ENCODE results near the gene GPR52.

GRCh38 chr1:174428739-174429138 is 19.0 kb upstream of the GPR52 start:
- TF ChIP-seq CTCF (IDR thresholded peaks at IDR 0.05) (no peak), ELF4 (CRISPR knock-in tag; IDR thresholded peaks at IDR 0.05; ENCODE audit: low read depth) (no peak), ZNF425 (CRISPR knock-in tag; conservative IDR thresholded peaks at IDR 0.05) (no peak), ZBTB21 (CRISPR knock-in tag; IDR thresholded peaks at IDR 0.05; ENCODE audit: borderline replicate concordance) (no peak)
- TF ChIP-seq, protein P1, sequence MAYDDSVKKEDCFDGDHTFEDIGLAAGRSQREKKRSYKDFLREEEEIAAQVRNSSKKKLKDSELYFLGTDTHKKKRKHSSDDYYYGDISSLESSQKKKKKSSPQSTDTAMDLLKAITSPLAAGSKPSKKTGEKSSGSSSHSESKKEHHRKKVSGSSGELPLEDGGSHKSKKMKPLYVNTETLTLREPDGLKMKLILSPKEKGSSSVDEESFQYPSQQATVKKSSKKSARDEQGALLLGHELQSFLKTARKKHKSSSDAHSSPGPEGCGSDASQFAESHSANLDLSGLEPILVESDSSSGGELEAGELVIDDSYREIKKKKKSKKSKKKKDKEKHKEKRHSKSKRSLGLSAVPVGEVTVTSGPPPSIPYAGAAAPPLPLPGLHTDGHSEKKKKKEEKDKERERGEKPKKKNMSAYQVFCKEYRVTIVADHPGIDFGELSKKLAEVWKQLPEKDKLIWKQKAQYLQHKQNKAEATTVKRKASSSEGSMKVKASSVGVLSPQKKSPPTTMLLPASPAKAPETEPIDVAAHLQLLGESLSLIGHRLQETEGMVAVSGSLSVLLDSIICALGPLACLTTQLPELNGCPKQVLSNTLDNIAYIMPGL (CRISPR knock-in tag; IDR thresholded peaks at IDR 0.05) = no peak
